ENCODE data around the gene SPEG.

SPEG gene

GRCh38 chr2:219462349-219462748 is 27.7 kb downstream of the SPEG start:
- DNase-seq, result no peak

- no peak for DNase-seq
Measured at GRCh38 chr2:219464286-219465032, 29.8 kb downstream of the SPEG start.

- DNase-seq, result no peak
Measured at GRCh38 chr2:219465659-219466561, 31.3 kb downstream of the SPEG start.

GRCh38 chr2:219466816-219467735 is 32.4 kb downstream of the SPEG start:
- DNase-seq, result no peak

GRCh38 chr2:219467736-219468075 is 33.1 kb downstream of the SPEG start:
- no peak for DNase-seq

- no peak for DNase-seq
Measured at GRCh38 chr2:219468410-219469185, 34.0 kb downstream of the SPEG start.

- DNase-seq, result no peak
Measured at GRCh38 chr2:219469186-219469724, 34.6 kb downstream of the SPEG start.

GRCh38 chr2:219470429-219470828 is 35.8 kb downstream of the SPEG start:
- no peak for DNase-seq

GRCh38 chr2:219471476-219472371 is 37.1 kb downstream of the SPEG start:
- no peak for DNase-seq

GRCh38 chr2:219472629-219473187 is 38.1 kb downstream of the SPEG start:
- no peak for DNase-seq

- no peak for DNase-seq
Measured at GRCh38 chr2:219473511-219473910, 38.9 kb downstream of the SPEG start.

GRCh38 chr2:219474285-219475060 is 39.8 kb downstream of the SPEG start:
- DNase-seq, result no peak

- DNase-seq, result no peak
Measured at GRCh38 chr2:219475278-219475677, 40.6 kb downstream of the SPEG start.

- DNase-seq, result peak in 11 of 14 donors; percentile 1 to 60 (median 20)
Measured at GRCh38 chr2:219475697-219476651, 41.3 kb downstream of the SPEG start.

- no peak for DNase-seq
Measured at GRCh38 chr2:219476652-219477151, 42.1 kb downstream of the SPEG start.

GRCh38 chr2:219477179-219477578 is 42.5 kb downstream of the SPEG start:
- DNase-seq, result no peak

GRCh38 chr2:219477815-219478214 is 43.2 kb downstream of the SPEG start:
- DNase-seq, result no peak

- no peak for DNase-seq
Measured at GRCh38 chr2:219478916-219479315, 44.3 kb downstream of the SPEG start.
